Spleen (tissue), 11 donors: ENCODE measurements around the gene HPCAL1. TPM values are rescaled to one million over a fixed set of nuclear protein-coding genes. Genes with fewer than 3 reads are reported as not detected.
A peak's percentile ranks its signal among the peaks of the same experiment; 100 is the strongest.

Experiments
- DNase-seq: peaks from one replicate; pipeline ENCODE4 v3.0.0-alpha.2; 2020
- H3K27ac ChIP-seq, 8 donors: fragments of 200-600 bp; sonication (generic) in 7 of 8; 1 replicate in 4 of 8; 2 replicates in 4 of 8; pipeline versions ENCODE4 v1.5.0 to v1.8.0; 2016 to 2021; ENCODE audit warnings: inconsistent platforms in 4 of 8, mild to moderate bottlenecking in 4 of 8, moderate library complexity in 1 of 8
- H3K27me3 ChIP-seq, 7 donors: fragments of 200-600 bp; sonication (generic) in 6 of 7; replicated peaks in 1 of 7; 1 replicate in 4 of 7; 2 replicates in 3 of 7; pipeline versions ENCODE4 v1.5.0 to v1.8.0; 2016 to 2021; ENCODE audit warnings: inconsistent platforms in 3 of 7, mild to moderate bottlenecking in 1 of 7
- H3K36me3 ChIP-seq, 6 donors: fragments of 200-600 bp; sonication (generic) in 5 of 6; 1 replicate in 4 of 6; 2 replicates in 2 of 6; pipeline versions ENCODE4 v1.5.0 to v1.8.0; 2016 to 2021; ENCODE audit warnings: inconsistent platforms in 2 of 6
- H3K4me1 ChIP-seq, 6 donors: fragments of 200-600 bp; sonication (generic) in 5 of 6; 1 replicate in 3 of 6; 2 replicates in 3 of 6; pipeline versions ENCODE4 v1.5.0 to v1.8.0; 2016 to 2021; ENCODE audit warnings: inconsistent platforms in 3 of 6
- H3K4me3 ChIP-seq, 8 donors: fragments of 200-600 bp; sonication (generic) in 7 of 8; 1 replicate in 4 of 8; 2 replicates in 4 of 8; pipeline versions ENCODE4 v1.5.0 to v1.8.0; 2016 to 2021; ENCODE audit warnings: inconsistent platforms in 4 of 8, mild to moderate bottlenecking in 4 of 8, moderate library complexity in 2 of 8
- H3K9me3 ChIP-seq, 8 donors: fragments of 200-600 bp; sonication (generic) in 7 of 8; 1 replicate in 4 of 8; 2 replicates in 4 of 8; pipeline versions ENCODE4 v1.5.0 to v1.8.0; 2016 to 2021; ENCODE audit warnings: inconsistent platforms in 4 of 8
- CTCF ChIP-seq, 11 experiments: fragments of 200-600 bp in 7 of 11; fragments of 450-650 bp in 4 of 11; sonication (generic) in 4 of 11; IDR thresholded peaks in 8 of 11; conservative IDR thresholded peaks in 3 of 11; 1 replicate in 7 of 11; 2 replicates in 4 of 11; pipeline versions ENCODE4 v1.4.0 to v1.8.0; 2016 to 2021; ENCODE audit warnings: antibody characterized with exemption in 11 of 11, inconsistent platforms in 4 of 11, mild to moderate bottlenecking in 1 of 11
- POLR2A ChIP-seq, 3 donors: fragments of 450-650 bp; IDR thresholded peaks; one replicate each; pipeline ENCODE4 v1.5.1; 2017; ENCODE audit warnings: antibody characterized with exemption in 3 of 3, mild to moderate bottlenecking in 1 of 3
- POLR2AphosphoS5 ChIP-seq, 3 donors: sonication (generic); formaldehyde crosslinking; IDR thresholded peaks; one replicate each; pipeline ENCODE4 v1.5.1; 2017; ENCODE audit warnings: antibody characterized with exemption in 3 of 3
- WGBS, 5 donors: extraction: QIAGEN DNeasy Blood & Tissue Kit in 3 of 5; methylation state at CpG; one replicate each; pipeline versions ENCODE4 v1.1.5 to v1.1.7; 2013 to 2018; 5-methylcytosine and 5-hydroxymethylcytosine counted together
- intact Hi-C: fragments of 100-400 bp; cut with DNase I; formaldehyde crosslinking; loops from one replicate; pipeline ENCODE4 v1.15.0; 2023; ENCODE audit warnings: low total_unique reads
- polyA plus RNA-seq, 3 donors: library from polyadenylated mRNA; stranded (reverse); fragments of 200-250 nt; gene quantifications; one replicate each; pipeline ENCODE4 v1.2.1, GENCODE V29; 2013
- total RNA-seq, 7 donors: library from RNA; depleted of rRNA in 3 of 7; stranded (reverse); fragments of >200 nt in 3 of 7; fragmentation: NEBNext Ultra II Directional in 4 of 7; extraction: Animal tissue kit (Norgen Biotek cat#: 25700) in 4 of 7; gene quantifications; one replicate each; pipeline versions ENCODE4 v1.1.0 to v1.2.1, GENCODE V29; 2016 to 2021
- donor health status: healthy with polysubstance abuse.
- donor health status: DM: no; HTN: no; CAD: no; lungs with moderate emphysema.
- donor health status: DM: no; HTN: no; CAD: no.
- donor health status: Bipolar disorder and iron deficiency.
- donor health status: healthy.
- donor health status: DM: no; HTN: no; CAD: no.
- donor health status: DM: yes; HTN: yes; CAD: no.

Gene HPCAL1
- total and polyA plus RNA-seq, 10 donors, result 41.9 to 80.6 (median 57.7) TPM

- peaks cover 0 to 20% (median 0%) of the 10 kb centered on the region in 7 donors for H3K27me3 ChIP-seq
- H3K27ac ChIP-seq, result peak overlapping the region in 4 of 8 donors; percentile 51 to 83 (median 64)
- DNase-seq, result peak; percentile 85
- H3K4me1 ChIP-seq, result peaks cover 0 to 37% (median 29%) of the 10 kb centered on the region in 6 donors
- intact Hi-C loops, result loop anchor here (5.0 kb wide), 1 partner anchor 305 kb away; no protein-coding TSS in a partner anchor
- 22 to 30% (median 26%) methylated on average over 20 to 49 of the region's 49 CpGs for WGBS, 5 donors
- TF ChIP-seq POLR2AphosphoS5 (IDR thresholded peaks at IDR 0.05) (peak in 2 of 3 donors; percentile 33 to 66), POLR2A (IDR thresholded peaks at IDR 0.05) (no peak)
- H3K36me3 ChIP-seq, result peaks cover 0 to 13% (median 5%) of the 10 kb centered on the region in 6 donors
- H3K9me3 ChIP-seq, result no peaks in the 10 kb centered on the region
- peak overlapping the region in 6 of 8 donors; percentile 13 to 72 (median 32) for H3K4me3 ChIP-seq
Measured at GRCh38 chr2:10432311-10433181, 129.8 kb downstream of the HPCAL1 start.

GRCh38 chr2:10433264-10433946 lies 130.7 kb downstream of the HPCAL1 start:
- peak; percentile 71 for DNase-seq
- Histone ChIP-seq H3K9me3 (no peaks in the 10 kb centered on the region), H3K4me3 (peak overlapping the region in 1 of 8 donors; percentile 72), H3K4me1 (peaks cover 0 to 37% (median 29%) of the 10 kb centered on the region in 6 donors), H3K27ac (no peak overlapping the region), H3K36me3 (peaks cover 0 to 5% (median 0%) of the 10 kb centered on the region in 6 donors), H3K27me3 (peaks cover 0 to 20% (median 0%) of the 10 kb centered on the region in 7 donors)
- intact Hi-C loops, result loop anchor here (5.0 kb wide), 1 partner anchor 306 kb away; no protein-coding TSS in a partner anchor
- WGBS, 5 donors, result 89 to 93% (median 90%) methylated on average over 10 of the region's 10 CpGs
- TF ChIP-seq POLR2A (IDR thresholded peaks at IDR 0.05) (no peak), CTCF (IDR thresholded peaks at IDR 0.05 in 8 of 11, conservative IDR thresholded peaks at IDR 0.05 in 3 of 11) (no peak), POLR2AphosphoS5 (IDR thresholded peaks at IDR 0.05) (no peak)

GRCh38 chr2:10433947-10434885 lies 131.5 kb downstream of the HPCAL1 start:
- Histone ChIP-seq H3K27me3 (peaks cover 0 to 20% (median 0%) of the 10 kb centered on the region in 7 donors), H3K27ac (peak overlapping the region in 1 of 8 donors; percentile 4), H3K4me1 (peaks cover 0 to 37% (median 29%) of the 10 kb centered on the region in 6 donors), H3K9me3 (no peaks in the 10 kb centered on the region), H3K4me3 (no peak overlapping the region), H3K36me3 (peaks cover 0 to 11% (median 2%) of the 10 kb centered on the region in 6 donors)
- 85 to 93% (median 88%) methylated on average over 17 to 19 of the region's 19 CpGs for WGBS, 5 donors
- intact Hi-C loops, result loop anchor here (5.0 kb wide), 1 partner anchor 307 kb away; no protein-coding TSS in a partner anchor
- peak; percentile 82 for DNase-seq
- TF ChIP-seq CTCF (IDR thresholded peaks at IDR 0.05 in 8 of 11, conservative IDR thresholded peaks at IDR 0.05 in 3 of 11) (no peak), POLR2AphosphoS5 (IDR thresholded peaks at IDR 0.05) (no peak), POLR2A (IDR thresholded peaks at IDR 0.05) (no peak)
